ENCODE results near the gene RNF175. TPM values are rescaled to one million over a fixed set of nuclear protein-coding genes. Genes with fewer than 3 reads are reported as not detected.

Gene RNF175
- total RNA-seq, 1 donor from 2014 or later, result not detected

DNA sequence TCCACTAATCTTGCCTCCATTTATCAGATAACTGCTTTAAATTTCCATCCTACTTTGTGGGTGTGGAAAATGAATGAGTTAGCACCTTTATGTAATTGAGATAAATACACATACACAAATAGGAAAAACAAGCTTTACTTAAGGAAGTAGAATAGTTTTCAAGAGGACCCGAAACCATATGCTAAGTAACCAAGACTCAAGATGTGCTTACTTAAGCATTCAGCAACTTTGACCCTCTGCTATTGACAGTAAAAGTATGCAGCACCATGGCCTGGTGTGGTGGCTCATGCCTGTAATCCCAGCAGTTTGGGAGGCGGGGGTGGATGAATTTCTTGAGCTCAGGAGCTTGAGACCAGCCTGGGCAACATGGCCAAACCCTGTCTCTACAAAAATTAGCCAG, 29.9 kb downstream of the RNF175 start:
- Histone ChIP-seq H3K27me3 (no peaks in the 10 kb centered on the region), H3K4me1 (no peaks in the 10 kb centered on the region), H3K27ac (no peak overlapping the region), H3K36me3 (no peaks in the 10 kb centered on the region), H3K4me3 (no peak overlapping the region), H3K9me3 (no peaks in the 10 kb centered on the region)
- TF ChIP-seq, protein P1, sequence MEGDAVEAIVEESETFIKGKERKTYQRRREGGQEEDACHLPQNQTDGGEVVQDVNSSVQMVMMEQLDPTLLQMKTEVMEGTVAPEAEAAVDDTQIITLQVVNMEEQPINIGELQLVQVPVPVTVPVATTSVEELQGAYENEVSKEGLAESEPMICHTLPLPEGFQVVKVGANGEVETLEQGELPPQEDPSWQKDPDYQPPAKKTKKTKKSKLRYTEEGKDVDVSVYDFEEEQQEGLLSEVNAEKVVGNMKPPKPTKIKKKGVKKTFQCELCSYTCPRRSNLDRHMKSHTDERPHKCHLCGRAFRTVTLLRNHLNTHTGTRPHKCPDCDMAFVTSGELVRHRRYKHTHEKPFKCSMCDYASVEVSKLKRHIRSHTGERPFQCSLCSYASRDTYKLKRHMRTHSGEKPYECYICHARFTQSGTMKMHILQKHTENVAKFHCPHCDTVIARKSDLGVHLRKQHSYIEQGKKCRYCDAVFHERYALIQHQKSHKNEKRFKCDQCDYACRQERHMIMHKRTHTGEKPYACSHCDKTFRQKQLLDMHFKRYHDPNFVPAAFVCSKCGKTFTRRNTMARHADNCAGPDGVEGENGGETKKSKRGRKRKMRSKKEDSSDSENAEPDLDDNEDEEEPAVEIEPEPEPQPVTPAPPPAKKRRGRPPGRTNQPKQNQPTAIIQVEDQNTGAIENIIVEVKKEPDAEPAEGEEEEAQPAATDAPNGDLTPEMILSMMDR (IDR thresholded peaks at IDR 0.05), result no peak
- intact Hi-C loops (cut with DNase I), result no loop called here
- no peak for DNase-seq (ENCODE audit: low spot score in 2 of 2)

DNA sequence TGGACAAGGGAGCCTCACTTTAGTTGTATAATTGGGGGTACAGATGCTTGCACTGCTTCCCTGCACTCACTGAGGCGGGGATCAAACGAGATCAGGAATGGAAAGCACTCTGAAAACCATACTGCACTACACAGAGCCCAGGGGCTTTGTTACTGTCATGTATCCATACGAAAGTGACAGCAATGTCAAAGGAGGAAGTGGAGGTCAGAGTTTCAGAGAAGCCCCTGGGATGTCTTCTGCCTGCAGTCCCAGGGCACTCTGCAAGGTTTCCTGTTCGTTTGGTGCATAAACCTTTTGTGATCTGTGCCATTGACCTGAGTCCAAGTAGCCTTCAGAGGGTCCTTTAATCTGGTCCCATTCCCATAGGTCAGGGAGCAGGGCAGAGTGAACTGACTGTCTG, 31.2 kb downstream of the RNF175 start:
- Histone ChIP-seq H3K4me3 (no peak overlapping the region), H3K27ac (no peak overlapping the region), H3K27me3 (no peaks in the 10 kb centered on the region), H3K4me1 (no peaks in the 10 kb centered on the region), H3K36me3 (no peaks in the 10 kb centered on the region), H3K9me3 (no peaks in the 10 kb centered on the region)
- no peak for DNase-seq (ENCODE audit: low spot score in 2 of 2)
- TF ChIP-seq, protein P1 (IDR thresholded peaks at IDR 0.05), result no peak
- intact Hi-C loops (cut with DNase I), result no loop called here

DNA sequence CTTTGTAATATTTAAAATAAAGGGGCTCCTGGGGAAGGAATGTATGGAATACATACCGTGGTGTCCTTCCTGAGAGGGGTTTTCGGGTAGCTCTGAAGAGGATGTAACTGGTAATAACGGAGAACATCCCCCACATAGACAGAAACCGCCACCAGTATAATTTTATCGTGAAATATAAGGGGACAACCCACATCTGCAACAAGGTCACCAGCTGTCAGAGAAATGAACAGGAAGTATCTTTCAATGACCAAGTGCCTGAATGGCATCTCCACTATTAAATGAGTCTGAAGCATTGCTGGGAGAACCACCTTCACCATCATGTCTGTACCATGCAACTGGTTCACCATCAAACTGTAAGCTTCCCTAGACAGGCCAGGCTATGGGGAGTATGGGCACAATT, 31.7 kb downstream of the RNF175 start:
- Histone ChIP-seq H3K27me3 (no peaks in the 10 kb centered on the region), H3K27ac (no peak overlapping the region), H3K36me3 (no peaks in the 10 kb centered on the region), H3K4me3 (no peak overlapping the region), H3K4me1 (no peaks in the 10 kb centered on the region), H3K9me3 (no peaks in the 10 kb centered on the region)
- no peak for DNase-seq (ENCODE audit: low spot score in 2 of 2)
- TF ChIP-seq, protein P1 (IDR thresholded peaks at IDR 0.05), result no peak
- intact Hi-C loops (cut with DNase I), result no loop called here

DNA sequence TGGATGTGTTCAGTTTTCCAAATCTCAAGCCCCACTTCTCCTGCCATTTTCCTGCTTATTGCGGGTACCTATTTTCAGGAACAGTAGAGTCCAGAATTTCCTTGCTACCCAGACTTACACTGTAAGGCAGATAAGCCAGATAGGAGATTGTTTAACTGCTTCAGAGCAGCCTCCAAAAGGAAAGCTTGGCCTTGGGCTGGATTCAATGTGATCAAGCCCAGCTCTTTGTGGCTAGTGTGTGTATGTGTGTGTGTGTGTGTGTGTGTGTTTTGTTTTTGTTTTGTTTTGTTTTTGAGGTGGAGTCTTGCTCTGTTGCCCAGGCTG, 34.0 kb downstream of the RNF175 start:
- Histone ChIP-seq H3K9me3 (no peaks in the 10 kb centered on the region), H3K4me1 (no peaks in the 10 kb centered on the region), H3K27me3 (no peaks in the 10 kb centered on the region), H3K27ac (no peak overlapping the region), H3K36me3 (no peaks in the 10 kb centered on the region), H3K4me3 (no peak overlapping the region)
- TF ChIP-seq, protein P1 (IDR thresholded peaks at IDR 0.05), result no peak
- no peak for DNase-seq (ENCODE audit: low spot score in 2 of 2)
- intact Hi-C loops (cut with DNase I), result no loop called here

DNA sequence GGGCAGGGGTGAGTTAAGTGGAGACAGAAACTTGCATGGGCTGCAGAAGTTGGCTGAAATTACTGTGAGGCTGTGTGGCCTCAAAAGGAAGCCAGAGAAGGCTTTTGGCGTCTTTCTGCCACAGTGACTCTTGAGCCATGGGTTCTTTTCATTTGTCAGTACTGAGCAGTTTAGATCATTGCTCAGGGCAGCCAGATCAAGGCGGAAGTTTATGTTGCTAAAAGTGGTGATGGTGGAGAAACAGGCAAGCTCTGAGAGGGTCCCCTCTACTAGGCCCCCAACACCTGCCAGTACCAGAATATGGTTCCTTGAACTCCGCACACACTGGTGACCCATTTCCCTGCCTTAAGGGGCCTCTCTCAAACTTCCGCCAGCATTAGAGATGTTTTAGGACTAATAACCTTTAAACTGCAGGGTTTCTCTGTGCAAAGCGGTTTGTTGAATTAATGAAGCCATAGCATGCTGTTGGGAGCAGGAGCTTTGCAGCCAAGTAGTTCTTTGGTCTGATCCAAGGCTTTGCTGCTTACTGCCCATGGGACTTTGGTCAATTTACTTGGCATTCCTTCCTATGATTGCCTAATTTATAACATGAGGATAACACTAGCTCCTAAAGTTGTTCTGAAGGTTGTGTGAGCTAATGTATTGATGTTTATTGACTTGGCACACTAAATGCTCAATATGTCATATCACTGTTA, 34.5 kb downstream of the RNF175 start:
- H3K4me3 ChIP-seq, result no peak overlapping the region
- H3K4me1 ChIP-seq, result no peaks in the 10 kb centered on the region
- H3K27me3 ChIP-seq, result no peaks in the 10 kb centered on the region
- DNase-seq (ENCODE audit: low spot score in 2 of 2), result no peak
- intact Hi-C loops (cut with DNase I), result no loop called here
- no peaks in the 10 kb centered on the region for H3K36me3 ChIP-seq
- H3K9me3 ChIP-seq, result no peaks in the 10 kb centered on the region
- no peak overlapping the region for H3K27ac ChIP-seq
- TF ChIP-seq, protein P1 (IDR thresholded peaks at IDR 0.05), result no peak

DNA sequence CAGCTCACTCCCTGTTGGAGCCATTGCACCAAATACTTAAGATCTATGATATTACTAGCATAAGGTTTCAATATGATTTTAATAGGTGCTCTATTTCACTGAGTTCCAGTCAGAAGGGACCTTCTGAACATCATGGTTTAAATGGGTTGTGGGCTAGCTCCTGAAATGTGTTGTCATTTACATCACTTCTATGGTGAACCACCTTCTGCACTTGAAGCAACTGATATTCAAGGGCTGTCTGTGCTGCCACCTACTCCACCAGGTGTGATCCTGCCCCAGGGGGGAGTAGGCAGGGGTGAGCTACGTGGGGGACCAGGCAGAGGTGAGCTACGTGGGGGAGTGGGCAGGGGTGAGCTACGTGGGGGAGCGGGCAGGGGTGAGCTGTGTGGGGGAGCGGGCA, 35.2 kb downstream of the RNF175 start:
- H3K4me1 ChIP-seq, result no peaks in the 10 kb centered on the region
- no peak overlapping the region for H3K4me3 ChIP-seq
- H3K27me3 ChIP-seq, result no peaks in the 10 kb centered on the region
- H3K27ac ChIP-seq, result no peak overlapping the region
- intact Hi-C loops (cut with DNase I), result no loop called here
- H3K36me3 ChIP-seq, result no peaks in the 10 kb centered on the region
- no peaks in the 10 kb centered on the region for H3K9me3 ChIP-seq
- DNase-seq (ENCODE audit: low spot score in 2 of 2), result no peak
- TF ChIP-seq, protein P1 (IDR thresholded peaks at IDR 0.05), result no peak

Data from ascending aorta (tissue), 2 donors.